ENCODE results near the gene RYR1.

DNA sequence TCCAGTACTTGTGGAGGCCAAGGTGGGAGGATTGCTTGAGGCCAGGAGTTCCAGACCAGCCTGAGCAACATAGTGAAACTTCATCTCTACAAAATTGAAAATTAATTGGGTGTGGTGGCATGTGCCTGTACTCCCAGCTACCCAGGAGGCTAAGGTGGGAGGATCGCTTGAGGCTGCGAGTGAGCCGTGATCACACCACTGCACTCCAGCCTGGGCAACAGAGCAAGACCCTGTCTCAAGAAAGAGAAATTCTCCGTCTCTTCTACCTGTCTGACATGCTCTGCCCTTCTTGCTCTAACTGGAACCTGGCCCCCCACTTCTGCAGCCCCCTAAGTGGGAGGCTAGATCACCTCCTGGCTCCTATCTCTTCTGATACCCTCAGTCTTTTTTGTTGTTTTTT is 192.9 kb downstream of the RYR1 start:
- TF ChIP-seq, protein P1, sequence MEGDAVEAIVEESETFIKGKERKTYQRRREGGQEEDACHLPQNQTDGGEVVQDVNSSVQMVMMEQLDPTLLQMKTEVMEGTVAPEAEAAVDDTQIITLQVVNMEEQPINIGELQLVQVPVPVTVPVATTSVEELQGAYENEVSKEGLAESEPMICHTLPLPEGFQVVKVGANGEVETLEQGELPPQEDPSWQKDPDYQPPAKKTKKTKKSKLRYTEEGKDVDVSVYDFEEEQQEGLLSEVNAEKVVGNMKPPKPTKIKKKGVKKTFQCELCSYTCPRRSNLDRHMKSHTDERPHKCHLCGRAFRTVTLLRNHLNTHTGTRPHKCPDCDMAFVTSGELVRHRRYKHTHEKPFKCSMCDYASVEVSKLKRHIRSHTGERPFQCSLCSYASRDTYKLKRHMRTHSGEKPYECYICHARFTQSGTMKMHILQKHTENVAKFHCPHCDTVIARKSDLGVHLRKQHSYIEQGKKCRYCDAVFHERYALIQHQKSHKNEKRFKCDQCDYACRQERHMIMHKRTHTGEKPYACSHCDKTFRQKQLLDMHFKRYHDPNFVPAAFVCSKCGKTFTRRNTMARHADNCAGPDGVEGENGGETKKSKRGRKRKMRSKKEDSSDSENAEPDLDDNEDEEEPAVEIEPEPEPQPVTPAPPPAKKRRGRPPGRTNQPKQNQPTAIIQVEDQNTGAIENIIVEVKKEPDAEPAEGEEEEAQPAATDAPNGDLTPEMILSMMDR (IDR thresholded peaks at IDR 0.05): no peak
- no peak for TF ChIP-seq POLR2A (IDR thresholded peaks at IDR 0.05)
